K562 (cell line): Measurements from ENCODE around the gene MASP1. TPM values are rescaled to one million over a fixed set of nuclear protein-coding genes. Genes with fewer than 3 reads are reported as not detected.

Experiments
- ATAC-seq: fragments of 200-7000 bp; cut with Tn5 transposase; 3 replicates; pipeline ENCODE4 v1.9.1; 2020; ENCODE audit warnings: moderate library complexity
- BruUV-seq: library from RNA; stranded (reverse); fragments of 400-500 nt; replicated peaks from 2 replicates; lab custom pipeline; 2021; lab: Mats Ljungman, UMichigan
- CTCF ChIA-PET: fragments of 300-600 bp; formaldehyde crosslinking; extraction: SDS; loops from one replicate; lab custom pipeline; 2021; ENCODE audit warnings: low intra/inter-chr PET ratio; lab: Yijun Ruan, JAX
- POLR2A ChIA-PET: fragments of 300-600, 350-650 bp; sonication (Branson Sonifier 250); formaldehyde crosslinking; extraction: SDS; loops from one replicate; lab custom pipeline; 2021; ENCODE audit warnings: antibody characterized with exemption, inconsistent platforms; lab: Yijun Ruan, JAX
- DNase-seq, 4 experiments: peaks; one replicate each; pipeline versions ENCODE4 v3.0.0 to v3.0.0-alpha.2; 2011 to 2018; ENCODE audit warnings: low spot score in 3 of 4, mixed read lengths in 3 of 4; ENCODE audit errors: extremely low read depth in 1 of 4
- FAIRE-seq: peaks from 2 replicates; lab custom pipeline; 2011; peaks lifted over from hg19 to GRCh38; lab: Jason Lieb, UNC
- H2AFZ ChIP-seq: 2 replicates; pipeline ENCODE4 v1.6.0; 2011; ENCODE audit warnings: low read depth, low read length, control low read depth, inconsistent platforms
- H3K27ac ChIP-seq: fragments of 200-600 bp; 3 replicates; pipeline ENCODE4 v1.8.0; 2011; ENCODE audit warnings: low read depth, mild to moderate bottlenecking, control low read depth, inconsistent platforms, low read length, moderate library complexity, mixed read lengths; ENCODE audit errors: extremely low read depth
- H3K27me3 ChIP-seq, 2 experiments: fragments of 300-600 bp in 1 of 2; 2 replicates in 1 of 2; 3 replicates in 1 of 2; pipeline versions ENCODE4 v1.6.0 to v1.8.0; 2011; ENCODE audit warnings: inconsistent platforms in 2 of 2, low read length in 2 of 2, mild to moderate bottlenecking in 1 of 2, mixed read lengths in 1 of 2, moderate library complexity in 1 of 2; ENCODE audit not compliant: control insufficient read depth in 2 of 2, insufficient read depth in 2 of 2
- H3K36me3 ChIP-seq: fragments of 300-600 bp; 3 replicates; pipeline ENCODE4 v1.8.0; 2011; ENCODE audit warnings: mild to moderate bottlenecking, low read length, inconsistent platforms; ENCODE audit not compliant: control insufficient read depth, insufficient read depth
- H3K4me1 ChIP-seq, 2 experiments: fragments of 200-600 bp in 1 of 2; replicated peaks in 1 of 2; 2 replicates in 1 of 2; 3 replicates in 1 of 2; pipeline versions ENCODE4 v1.5.1 to v1.8.0; 2011; ENCODE audit warnings: inconsistent platforms in 2 of 2, low read length in 2 of 2, mild to moderate bottlenecking in 1 of 2, mixed read lengths in 1 of 2, moderate library complexity in 1 of 2; ENCODE audit not compliant: control insufficient read depth in 2 of 2, insufficient read depth in 2 of 2
- H3K4me2 ChIP-seq: 2 replicates; pipeline ENCODE4 v1.6.1; 2011; ENCODE audit warnings: low read length, control low read depth, inconsistent platforms, mixed read lengths; ENCODE audit not compliant: insufficient read depth
- H3K4me3 ChIP-seq: fragments of 200-600 bp; sonication (generic), shearing (Covaris generic); 2 replicates; pipeline ENCODE4 v1.5.1; 2016; ENCODE audit warnings: control low read depth, inconsistent platforms
- H3K79me2 ChIP-seq: fragments of 200-600 bp; 3 replicates; pipeline ENCODE4 v1.8.0; 2011; ENCODE audit warnings: low read length, inconsistent platforms; ENCODE audit not compliant: control insufficient read depth, insufficient read depth
- H3K9ac ChIP-seq, 2 experiments: 2 replicates each; pipeline versions ENCODE4 v1.6.0 to v1.6.1; 2011; ENCODE audit warnings: low read depth in 2 of 2, low read length in 2 of 2, control low read depth in 1 of 2, inconsistent platforms in 1 of 2, mild to moderate bottlenecking in 1 of 2, mixed read lengths in 1 of 2; ENCODE audit not compliant: insufficient read depth in 1 of 2
- H3K9me1 ChIP-seq: one replicate; pipeline ENCODE4 v1.6.0; 2011; ENCODE audit warnings: inconsistent platforms, mild to moderate bottlenecking, low read length, moderate library complexity; ENCODE audit not compliant: control insufficient read depth, insufficient read depth
- H3K9me3 ChIP-seq: replicated peaks from 2 replicates; pipeline ENCODE4 v1.5.1; 2011; ENCODE audit warnings: low read depth, low read length, inconsistent platforms; ENCODE audit not compliant: control insufficient read depth, insufficient read depth
- H4K20me1 ChIP-seq: replicated peaks from 2 replicates; pipeline ENCODE4 v1.6.1; 2011; ENCODE audit warnings: low read length, inconsistent platforms, mixed read lengths; ENCODE audit not compliant: control insufficient read depth, insufficient read depth
- ASH1L ChIP-seq: fragments of 450-650 bp; IDR thresholded peaks from 2 replicates; pipeline ENCODE4 v1.6.1; 2018; ENCODE audit warnings: borderline replicate concordance, mild to moderate bottlenecking, low read depth; ENCODE audit not compliant: partially characterized antibody
- ESRRB ChIP-seq: fragments of 250-450 bp; sonication (Bioruptor Pico); IDR thresholded peaks from 2 replicates; pipeline ENCODE4 v1.5.0; 2020; ENCODE audit warnings: mild to moderate bottlenecking, moderate library complexity, borderline replicate concordance
- KDM1A ChIP-seq, 2 experiments: fragments of 450-650 bp; IDR thresholded peaks; 2 replicates each; pipeline ENCODE4 v1.6.1; 2016; ENCODE audit warnings: mild to moderate bottlenecking in 2 of 2
- MEF2D ChIP-seq: conservative IDR thresholded peaks from 2 replicates; pipeline ENCODE4 v1.6.1; 2016; ENCODE audit warnings: low read depth, missing genetic modification characterization, missing compliant biosample characterization
- NCOA1 ChIP-seq: fragments of 450-650 bp; IDR thresholded peaks from 2 replicates; pipeline ENCODE4 v1.6.1; 2016; ENCODE audit warnings: low read depth
- SNRNP70 ChIP-seq: fragments of 200-400 bp; formaldehyde crosslinking; optimal IDR thresholded peaks from 2 replicates; pipeline ENCODE3; 2017; ENCODE audit warnings: low read depth, low read length
- ZKSCAN8 ChIP-seq: fragments of 200-800 bp; sonication (Bioruptor generic); IDR thresholded peaks from 2 replicates; pipeline ENCODE4 v1.6.1; 2016; ENCODE audit warnings: missing genetic modification characterization, missing compliant biosample characterization
- ZNF282 ChIP-seq: sonication (generic); formaldehyde crosslinking; IDR thresholded peaks from 2 replicates; pipeline ENCODE4 v1.8.1; 2023; ENCODE audit warnings: missing genetic modification reagents
- ZNF77 ChIP-seq: fragments of 250-450 bp; sonication (Bioruptor Pico); IDR thresholded peaks from 2 replicates; pipeline ENCODE4 v1.5.0; 2020
- WGBS: fragments of 100-300 bp; shearing (Covaris generic); methylation state at CpG from one replicate; pipeline ENCODE4 v1.1.6; 2016; ENCODE audit warnings: low coverage, mixed read lengths; ENCODE audit not compliant: insufficient coverage; ENCODE audit errors: missing lambda C conversion rate; 5-methylcytosine and 5-hydroxymethylcytosine counted together
- in situ Hi-C: fragments of 300-500 bp; cut with MboI; formaldehyde crosslinking; loops from 4 replicates; pipeline ENCODE4 v1.15.0; 2018; ENCODE audit warnings: inconsistent platforms, mixed read lengths
- intact Hi-C: fragments of 100-400 bp; cut with micrococcal nuclease; formaldehyde crosslinking; loops from 2 replicates; pipeline ENCODE4 v1.14.2; 2022
- polyA plus RNA-seq, 8 experiments: library from polyadenylated mRNA; depleted of rRNA in 4 of 8; stranded (reverse) in 5 of 8; unstranded in 3 of 8; fragments of >200 nt; fragmentation: Nextera tagmentation in 2 of 8; fragmentation: Illumina TruSeq in 1 of 8; extraction: Ambion mirVana in 2 of 8; extraction: Trizol in 1 of 8; gene quantifications; 2 replicates each; pipeline versions ENCODE4 v1.2.1 to v1.2.3, GENCODE V29; 2011 to 2014; ENCODE audit warnings: inconsistent platforms in 1 of 8, missing spikeins in 1 of 8
- total RNA-seq, 7 experiments: library from RNA; depleted of rRNA in 6 of 7; stranded (reverse); fragments of >200 nt in 6 of 7; fragmentation: Illumina TruSeq in 2 of 7; extraction: Trizol in 2 of 7; gene quantifications; 2 replicates each; pipeline versions ENCODE4 v1.2.1 to v1.2.3, GENCODE V29; 2011 to 2021; ENCODE audit warnings: low replicate concordance in 1 of 7
- TF ChIP-seq, protein P1 (sequence below): sonication (generic); formaldehyde crosslinking; IDR thresholded peaks from 2 replicates; pipeline ENCODE4 v1.8.0; 2022; ENCODE audit warnings: missing genetic modification reagents, mild to moderate bottlenecking, borderline replicate concordance

The MASP1 gene
- total and polyA plus RNA-seq, 9 of the 15 experiments (the other 6 are each of a cell fraction or from before 2014, with no cell fraction given), result 0.03 to 0.24 (median 0.20) TPM; not detected in 3

GRCh38 chr3:187265461-187265955 is 26.0 kb downstream of the MASP1 start:
- in situ Hi-C loops, result no loop called here
- TF ChIP-seq, protein P1, sequence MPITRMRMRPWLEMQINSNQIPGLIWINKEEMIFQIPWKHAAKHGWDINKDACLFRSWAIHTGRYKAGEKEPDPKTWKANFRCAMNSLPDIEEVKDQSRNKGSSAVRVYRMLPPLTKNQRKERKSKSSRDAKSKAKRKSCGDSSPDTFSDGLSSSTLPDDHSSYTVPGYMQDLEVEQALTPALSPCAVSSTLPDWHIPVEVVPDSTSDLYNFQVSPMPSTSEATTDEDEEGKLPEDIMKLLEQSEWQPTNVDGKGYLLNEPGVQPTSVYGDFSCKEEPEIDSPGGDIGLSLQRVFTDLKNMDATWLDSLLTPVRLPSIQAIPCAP (CRISPR knock-in tag), result no peak
- TF ChIP-seq ZNF77 (CRISPR knock-in tag) (no peak), KDM1A (IDR thresholded peaks at IDR 0.05) (no peak), ZNF282 (CRISPR knock-in tag) (no peak), ASH1L (no peak), SNRNP70 (no peak), ESRRB (CRISPR knock-in tag) (no peak), ZKSCAN8 (CRISPR knock-in tag) (peak; percentile 47; the same call in 1 of the 2 replicates), NCOA1 (no peak), MEF2D (tag) (0 out of 2 replicates have a peak, but pooled peaks have one; percentile 38)

More at GRCh38 chr3:187265461-187265955, 26.0 kb downstream of the MASP1 start:
- Histone ChIP-seq H2AFZ (no peak overlapping the region), H3K9ac (no peak overlapping the region), H3K4me2 (no peak overlapping the region), H3K9me1 (no peaks in the 10 kb centered on the region), H3K27ac (no peak overlapping the region), H3K79me2 (no peaks in the 10 kb centered on the region), H3K36me3 (no peaks in the 10 kb centered on the region), H4K20me1 (no peaks in the 10 kb centered on the region), H3K4me3 (no peak overlapping the region), H3K4me1 (no peaks in the 10 kb centered on the region; a peak in 1 of 5 replicates), H3K9me3 (no peaks in the 10 kb centered on the region), H3K27me3 (peaks cover 0 to 8% of the 10 kb centered on the region in 2 experiments; a peak in 1 of 5 replicates)
- no peak for ATAC-seq
- 0% methylated on average over 2 of the region's 2 CpGs for WGBS
- FAIRE-seq, result no peak
- ChIA-PET POLR2A (interaction anchor here (1.1 to 2.0 kb wide), 2 partner anchors 9 to 15 kb away, joined by 3 to 8 read pairs; no protein-coding TSS in a partner anchor), CTCF (no interaction called here)
- no peak for DNase-seq
- intact Hi-C loops, result no loop called here
- BruUV-seq, result no TSS peak
